ENCODE results near the gene B3GNT5.
A peak's percentile ranks its signal among the peaks of the same experiment; 100 is the strongest.

The B3GNT5 gene

DNA sequence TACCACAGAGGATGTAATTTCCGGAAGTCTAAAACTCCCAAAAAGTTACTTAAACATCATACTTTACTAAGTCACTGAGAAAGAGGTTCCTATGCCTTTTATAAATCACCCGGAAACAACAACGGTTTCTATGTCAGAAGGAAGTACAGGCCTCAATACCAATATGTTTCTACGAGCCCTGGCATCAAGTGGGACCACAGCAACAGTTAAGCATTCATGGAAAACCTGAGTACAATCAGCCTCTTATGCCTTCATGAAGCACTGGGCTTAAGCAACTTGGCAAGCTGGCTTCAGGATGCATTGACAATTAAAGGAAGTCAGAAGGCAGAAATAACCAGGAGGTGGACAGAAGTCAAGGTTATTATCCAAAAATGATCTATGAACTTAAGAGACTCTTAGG, 19.1 kb upstream of the B3GNT5 start:
- no peak for DNase-seq

DNA sequence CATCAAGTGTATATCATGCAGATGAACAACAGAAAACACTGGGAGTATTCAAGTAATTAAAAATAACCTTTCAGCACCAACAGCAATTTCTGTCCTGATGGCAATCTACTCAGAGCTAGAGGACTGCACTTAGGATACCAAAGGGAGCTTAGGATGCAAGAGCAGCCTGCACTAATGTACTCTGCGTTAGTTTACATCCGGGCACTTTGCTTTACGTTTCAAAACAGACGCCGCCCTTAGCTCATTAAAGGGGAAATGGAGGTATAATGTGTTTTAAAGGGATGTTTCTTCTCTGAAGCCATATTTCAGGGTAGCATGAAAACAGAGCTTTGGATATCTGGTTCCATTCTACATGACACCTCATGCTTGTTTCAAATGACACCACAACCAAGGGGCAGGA, 14.0 kb upstream of the B3GNT5 start:
- no peak for DNase-seq

DNA sequence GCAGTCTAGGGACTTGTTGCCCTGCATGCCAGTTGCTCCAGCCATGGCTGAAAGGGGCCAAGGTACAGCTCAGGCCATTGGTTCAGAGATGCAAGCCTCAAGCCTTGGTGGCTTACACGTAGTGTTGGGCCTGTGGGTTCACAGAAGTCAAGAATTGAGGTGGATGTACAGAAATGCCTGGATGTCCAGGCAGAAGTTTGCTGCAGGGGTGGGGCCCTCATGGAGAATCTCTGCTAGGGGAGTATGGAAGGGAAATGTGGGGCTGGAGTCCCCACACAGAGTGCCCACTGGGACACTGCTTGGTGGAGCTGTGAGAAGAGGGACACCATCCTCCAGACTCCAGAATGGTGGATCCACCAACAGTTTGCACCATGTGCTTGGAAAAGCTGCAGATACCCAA, 10.6 kb upstream of the B3GNT5 start:
- DNase-seq = no peak

GRCh38 chr3:183244219-183244618, 8.8 kb upstream of the B3GNT5 start:
- DNase-seq = no peak

DNA sequence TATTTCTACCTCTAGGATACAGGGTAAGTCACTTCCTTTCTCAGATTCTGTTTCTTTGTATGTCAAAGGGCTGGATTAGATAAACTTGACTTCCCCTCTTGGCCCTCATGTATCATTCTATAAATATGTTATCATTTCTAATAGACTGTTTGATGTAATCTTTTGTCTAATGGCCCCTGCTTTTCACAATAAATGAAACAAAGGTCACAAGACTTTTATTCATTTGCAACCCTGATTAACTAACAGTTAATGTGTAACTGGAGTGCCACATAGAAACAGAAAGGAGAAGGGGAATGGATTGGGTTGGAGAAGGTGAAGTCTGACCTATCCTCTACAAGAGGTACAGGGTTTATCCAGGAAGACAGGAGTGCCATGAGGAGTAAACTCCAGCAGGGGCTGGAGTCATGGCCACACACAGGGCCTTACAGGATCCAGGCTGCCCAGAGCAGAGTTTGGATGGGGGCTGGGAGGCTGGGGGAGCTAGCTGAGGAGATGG, 8.0 kb upstream of the B3GNT5 start:
- no peak for DNase-seq

GRCh38 chr3:183247011-183247589, 6.0 kb upstream of the B3GNT5 start:
- no peak for DNase-seq

GRCh38 chr3:183249006-183249718, 3.9 kb upstream of the B3GNT5 start:
- no peak for DNase-seq

DNA sequence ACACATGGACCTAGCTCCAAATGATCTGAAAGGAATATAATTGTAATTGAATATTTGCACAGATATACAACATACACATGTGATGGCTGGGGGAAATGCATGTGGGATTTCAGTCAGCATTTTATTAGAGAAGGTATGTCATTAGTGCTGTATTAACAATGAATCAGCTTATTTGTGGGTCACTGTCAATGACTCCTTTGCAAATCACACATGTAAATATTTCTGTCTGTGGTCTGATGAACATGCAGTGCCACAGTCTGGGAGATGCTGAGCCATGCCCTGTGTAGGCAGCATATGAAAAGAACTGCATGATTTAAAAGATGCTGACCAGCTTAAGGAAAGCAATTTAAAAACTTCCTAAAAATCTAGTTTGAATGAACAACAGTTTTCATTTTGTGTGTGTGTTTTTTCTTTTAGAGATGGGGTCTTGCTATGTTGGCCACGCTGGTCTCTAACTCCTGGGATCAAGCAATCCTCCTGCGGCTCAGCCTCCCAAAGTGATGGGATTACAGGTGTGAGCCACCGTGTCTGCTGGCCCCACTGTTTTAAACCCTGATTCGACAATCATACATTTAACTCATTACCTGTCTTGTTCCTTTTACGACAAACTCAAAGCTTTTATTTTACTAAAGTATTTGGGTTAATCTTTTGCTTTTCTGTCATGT, 803 bp upstream of the B3GNT5 start:
- DNase-seq = no peak

- peak; percentile 27 for DNase-seq
Observed at GRCh38 chr3:183253528-183254486, 754 bp downstream of the B3GNT5 start.

- DNase-seq = peak; percentile 4
Observed at GRCh38 chr3:183254487-183255347, 1.7 kb downstream of the B3GNT5 start.

- DNase-seq = no peak
Observed at GRCh38 chr3:183255348-183255730, 2.3 kb downstream of the B3GNT5 start.

DNA sequence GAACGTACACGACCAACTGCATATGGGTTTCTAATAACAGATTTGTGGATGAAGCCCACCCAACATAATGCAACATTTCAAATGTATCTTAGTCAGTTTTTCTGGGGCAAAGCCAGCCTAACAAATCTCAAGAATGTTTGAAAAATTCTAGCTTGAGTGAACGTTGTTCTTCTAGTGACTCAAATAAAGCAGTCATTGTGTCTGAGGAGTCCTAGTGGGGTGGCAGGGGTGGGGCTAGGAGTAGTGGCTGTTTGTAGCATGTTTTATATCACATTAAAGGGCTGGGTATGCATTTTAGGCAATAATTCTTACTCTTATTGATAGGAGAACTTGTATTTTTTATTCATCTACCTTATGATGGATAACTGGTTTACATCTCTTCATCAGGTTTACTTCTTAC, 6.0 kb downstream of the B3GNT5 start:
- no peak for DNase-seq

GRCh38 chr3:183259621-183260020, 6.6 kb downstream of the B3GNT5 start:
- DNase-seq = no peak

- DNase-seq = no peak
Observed at GRCh38 chr3:183260167-183260904, 7.3 kb downstream of the B3GNT5 start.

GRCh38 chr3:183261151-183261724, 8.2 kb downstream of the B3GNT5 start:
- DNase-seq = no peak

DNA sequence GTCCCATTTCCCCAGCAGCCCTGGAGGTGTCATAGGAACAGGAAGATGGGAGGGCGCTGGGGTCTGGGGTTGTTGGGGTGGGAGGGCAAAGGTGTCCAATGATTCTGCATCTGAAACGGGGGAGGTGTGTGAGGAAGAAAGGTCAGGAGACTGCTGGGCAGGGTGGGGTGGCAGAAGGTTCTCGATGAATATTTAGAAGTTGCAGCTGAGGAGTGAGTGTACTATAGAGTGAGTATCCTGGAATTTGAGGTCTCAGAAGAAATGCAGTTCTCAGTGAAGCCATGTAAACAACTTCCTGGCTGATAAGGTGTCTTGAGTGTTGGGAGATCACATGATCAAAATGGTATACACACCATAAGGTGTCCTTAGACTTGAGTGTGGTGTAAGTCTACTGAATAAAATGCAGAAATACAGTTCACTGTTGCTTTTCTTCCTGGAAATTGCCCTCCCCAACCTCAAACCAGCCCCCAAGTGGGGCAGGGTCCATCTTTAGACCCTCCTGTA, 9.9 kb downstream of the B3GNT5 start:
- DNase-seq = no peak

DNA sequence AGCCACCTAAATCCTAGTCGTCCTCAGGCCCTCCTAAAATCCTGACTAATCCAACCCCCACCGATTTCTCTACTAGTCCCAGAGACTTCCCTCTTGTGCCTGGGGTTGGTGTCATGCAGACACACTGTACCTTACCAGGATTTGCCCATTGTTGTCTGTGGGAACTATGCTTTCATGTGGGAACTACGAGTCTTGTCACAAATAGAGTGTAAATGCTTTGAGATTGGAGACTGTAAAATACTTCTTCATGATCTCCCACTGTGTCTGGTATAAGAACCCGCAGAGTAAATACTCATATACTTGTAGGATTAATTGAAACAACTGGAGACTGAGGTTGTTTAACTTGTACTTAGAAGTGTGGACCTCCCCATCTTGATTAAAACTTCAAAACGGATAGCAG, 11.2 kb downstream of the B3GNT5 start:
- no peak for DNase-seq

DNA sequence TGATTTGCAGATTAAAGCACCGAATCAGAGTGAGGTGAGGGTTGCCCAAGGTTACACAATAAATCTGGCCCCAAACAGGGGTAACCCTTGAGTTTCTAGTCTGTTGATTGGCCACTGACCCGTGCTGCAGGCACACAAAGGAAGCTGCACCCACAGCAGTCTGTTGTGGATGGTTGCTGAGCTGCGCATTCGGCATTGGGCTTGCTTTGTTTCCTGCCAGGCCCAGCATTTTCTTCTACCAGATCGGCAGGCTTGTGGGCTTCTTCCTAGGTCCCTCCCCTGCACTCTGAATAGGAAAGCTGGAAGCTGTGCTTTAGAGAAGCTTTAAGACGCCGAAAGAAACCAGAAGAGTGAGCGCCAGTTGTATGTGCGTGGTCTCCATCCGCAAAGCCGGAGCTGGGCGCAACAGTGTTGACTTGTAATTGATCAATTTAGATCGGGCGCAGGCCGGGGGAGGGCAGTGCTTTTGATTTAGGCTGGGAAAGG, 12.1 kb downstream of the B3GNT5 start:
- DNase-seq = no peak

DNA sequence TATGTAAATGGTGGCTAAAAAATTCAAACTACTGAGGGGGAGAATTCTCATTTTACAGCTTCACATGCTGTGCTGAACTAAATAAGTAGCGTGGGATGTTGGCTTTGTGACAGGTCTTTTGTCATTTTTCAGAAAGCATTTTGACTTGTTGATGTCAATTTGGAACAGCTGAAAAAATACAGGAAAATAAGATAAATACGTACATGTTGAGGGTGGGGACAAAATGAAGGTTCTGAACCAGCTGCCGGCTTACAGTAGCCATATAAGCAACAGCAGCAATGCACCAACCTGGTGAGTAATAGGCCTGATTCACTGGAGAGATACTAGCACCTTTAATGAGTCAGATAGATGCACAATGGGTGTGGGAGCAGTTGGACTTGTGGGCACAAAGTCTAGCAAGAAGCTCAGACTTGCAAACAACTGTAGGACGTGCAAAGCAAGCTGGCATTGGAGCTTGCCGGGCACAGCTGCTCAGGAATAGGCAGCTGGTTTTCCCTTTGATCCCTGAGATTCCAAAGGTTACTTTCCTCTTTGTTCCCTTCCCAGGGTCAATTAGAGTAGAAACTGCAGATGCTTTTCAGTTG, 12.9 kb downstream of the B3GNT5 start:
- no peak for DNase-seq

GRCh38 chr3:183266454-183266853, 13.4 kb downstream of the B3GNT5 start:
- DNase-seq = no peak

Data from CD4-positive, alpha-beta T cell treated with Interleukin-10 for 1 hour (primary cell).